Measurements from ENCODE around the gene KDM3B.
"Not testable (repeated sequence)": the region's sequence is repeated elsewhere in the genome, so short reads cannot be mapped to it uniquely, and the experiment has no call there.

The KDM3B gene

GRCh38 chr5:138468133-138468965, 115.9 kb downstream of the KDM3B start:
- DNase-seq: no peak

DNA sequence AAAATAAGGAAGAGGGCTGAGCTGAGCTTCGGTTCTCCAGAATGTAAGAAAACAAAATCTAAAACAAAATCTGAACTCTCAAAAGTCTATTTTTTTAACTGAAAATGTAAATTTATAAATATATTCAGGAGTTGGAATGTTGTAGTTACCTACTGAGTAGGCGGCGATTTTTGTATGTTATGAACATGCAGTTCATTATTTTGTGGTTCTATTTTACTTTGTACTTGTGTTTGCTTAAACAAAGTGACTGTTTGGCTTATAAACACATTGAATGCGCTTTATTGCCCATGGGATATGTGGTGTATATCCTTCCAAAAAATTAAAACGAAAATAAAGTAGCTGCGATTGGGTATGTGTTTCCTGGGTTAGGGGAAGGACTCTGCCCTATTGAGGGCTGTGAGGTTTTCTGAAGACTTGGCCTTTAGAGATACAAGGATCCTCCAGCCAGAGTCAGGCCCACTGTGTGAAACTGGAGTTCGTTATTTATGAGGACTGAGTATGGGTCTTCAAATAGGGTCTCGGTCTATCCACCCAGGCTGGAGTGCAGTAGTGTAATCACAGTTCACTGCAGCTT, 116.6 kb downstream of the KDM3B start:
- DNase-seq: no peak

GRCh38 chr5:138469540-138470321, 117.2 kb downstream of the KDM3B start:
- DNase-seq: no peak

GRCh38 chr5:138470322-138471051, 118.0 kb downstream of the KDM3B start:
- DNase-seq: no peak

- no peak for DNase-seq
Measured at GRCh38 chr5:138471052-138471361, 118.5 kb downstream of the KDM3B start.

- DNase-seq: no peak
Measured at GRCh38 chr5:138472353-138472752, 119.9 kb downstream of the KDM3B start.

GRCh38 chr5:138473151-138473550, 120.7 kb downstream of the KDM3B start:
- DNase-seq: not testable (repeated sequence)

DNA sequence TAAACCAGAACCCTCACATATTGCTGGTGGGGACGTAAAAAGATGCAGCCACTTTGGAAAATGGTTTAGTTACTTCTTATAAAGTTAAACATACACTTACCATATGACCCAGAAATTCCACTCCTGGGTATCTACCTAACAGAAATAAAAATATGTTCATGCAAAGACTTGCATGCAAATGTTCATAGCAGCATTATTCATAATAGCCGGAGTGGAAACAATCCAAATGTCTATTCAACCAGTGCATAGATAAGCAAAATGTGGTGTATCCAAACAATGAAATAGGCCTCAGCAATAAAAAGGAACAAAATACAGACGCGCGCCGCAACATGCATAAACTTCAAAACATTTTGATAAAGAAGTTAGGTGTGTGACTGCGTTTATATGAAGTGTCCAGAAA, 124.4 kb downstream of the KDM3B start:
- DNase-seq: no peak

- DNase-seq: no peak
Measured at GRCh38 chr5:138482638-138483037, 130.2 kb downstream of the KDM3B start.
